IPS DF 4.7 (cell line): Measurements from ENCODE around the gene MTX2.
"Not testable (repeated sequence)": the region's sequence is repeated elsewhere in the genome, so short reads cannot be mapped to it uniquely, and the experiment has no call there.

Experiments
- DNase-seq: peaks from one replicate; pipeline ENCODE4 v3.0.0-alpha.2; 2013; ENCODE audit warnings: low spot score; ENCODE audit errors: extremely low read depth

MTX2 gene

DNA sequence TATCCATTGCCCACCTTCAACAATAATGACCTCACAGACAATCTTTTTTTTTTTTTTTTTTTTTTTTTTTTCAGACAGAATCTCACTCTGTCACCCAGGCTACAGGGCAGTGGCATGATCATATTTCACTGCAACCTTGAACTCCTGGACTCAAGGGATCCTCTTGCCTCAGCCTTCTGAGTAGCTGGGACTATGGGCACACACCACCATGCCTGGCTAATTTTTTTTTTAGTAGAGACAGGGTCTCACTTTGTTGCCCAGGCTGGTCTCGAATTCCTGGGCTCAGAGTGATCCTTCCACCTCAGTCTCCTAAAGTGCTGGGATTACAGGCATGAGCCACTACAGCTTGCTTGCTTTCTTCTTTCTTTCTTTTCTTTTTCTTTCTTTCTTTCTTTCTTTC is 103.9 kb downstream of the MTX2 start:
- DNase-seq, result not testable (repeated sequence)

DNA sequence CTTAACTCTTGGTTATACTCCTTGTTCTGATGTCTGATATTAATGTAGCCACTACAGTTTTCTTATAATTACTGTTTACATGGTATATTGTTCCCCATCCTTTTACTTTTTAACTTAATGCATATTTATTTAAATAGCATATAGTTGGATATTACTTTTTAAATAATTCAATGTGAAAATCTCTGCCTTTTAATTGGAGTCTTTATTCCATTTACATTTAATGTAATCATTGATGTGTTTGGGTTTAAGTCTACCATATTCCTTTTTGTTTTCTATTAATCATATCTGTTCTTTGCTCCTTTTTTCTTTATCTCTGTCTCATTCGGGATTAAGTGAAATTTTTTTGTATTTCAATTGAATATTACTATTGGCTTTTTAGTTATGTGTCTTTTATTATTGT is 109.1 kb downstream of the MTX2 start:
- DNase-seq, result no peak

DNA sequence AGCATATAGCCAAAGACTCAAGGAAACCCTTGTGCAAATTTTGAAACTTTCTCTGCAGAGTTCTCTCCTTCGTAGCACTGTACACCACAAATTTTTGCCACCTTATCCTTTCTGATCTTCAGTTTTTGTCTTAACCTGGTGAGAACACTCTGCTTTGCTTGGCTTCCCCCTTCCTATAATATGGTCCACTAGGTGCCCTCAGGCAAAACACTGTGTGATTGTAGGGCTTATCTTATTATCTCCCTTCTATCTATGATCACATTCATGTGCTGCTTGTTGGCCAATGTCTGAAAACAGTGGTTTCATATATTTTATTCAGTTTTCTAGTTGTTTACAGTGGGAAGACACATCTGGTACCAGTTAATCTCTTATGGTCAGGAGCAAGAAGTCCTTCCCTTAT is 111.1 kb downstream of the MTX2 start:
- DNase-seq, result no peak

DNA sequence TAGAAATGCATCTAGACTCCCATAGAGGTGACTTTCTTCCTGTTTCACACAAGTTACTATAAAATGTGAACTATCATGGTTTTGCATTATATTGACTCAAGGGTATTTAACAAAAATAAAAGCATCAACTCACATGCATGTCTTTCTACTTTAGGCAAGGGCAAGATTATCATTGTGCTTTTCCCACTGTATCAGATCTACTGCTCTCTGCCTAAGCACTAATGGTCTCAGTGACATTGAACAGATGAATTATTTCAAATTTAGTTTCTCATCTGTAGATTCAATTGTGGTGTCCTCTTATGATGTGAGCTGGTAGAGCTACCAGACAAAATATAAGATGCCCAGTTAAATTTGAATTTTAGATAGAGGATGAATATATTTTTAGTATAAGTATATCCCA is 113.9 kb downstream of the MTX2 start:
- DNase-seq, result no peak

DNA sequence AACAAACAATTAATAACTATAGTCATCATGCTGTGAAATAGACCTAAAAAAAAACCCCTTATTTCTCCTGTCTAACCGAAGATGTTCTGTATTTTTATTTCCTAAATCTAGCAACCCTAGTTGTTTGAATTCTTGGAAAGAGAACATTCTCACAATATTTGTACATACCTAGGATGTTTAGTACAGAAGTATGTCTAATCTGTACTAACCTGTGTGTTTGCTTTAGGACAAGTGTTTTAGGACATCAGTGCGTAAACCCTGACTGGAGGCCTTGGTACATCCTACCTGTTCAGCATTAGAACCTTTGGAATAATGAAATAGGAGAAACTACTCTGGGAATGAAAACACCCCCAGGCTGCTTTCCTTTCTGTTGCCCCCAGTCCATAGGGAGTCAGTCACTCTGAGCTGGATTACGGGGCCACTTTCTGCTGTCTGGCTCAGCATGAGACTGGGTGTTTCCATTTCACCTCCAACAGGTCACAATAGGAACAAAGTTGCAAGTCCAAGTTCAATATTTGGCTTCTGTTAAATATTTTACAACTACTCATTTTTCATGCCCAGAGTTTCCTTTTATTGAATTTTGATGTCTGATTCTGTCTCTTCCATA is 114.7 kb downstream of the MTX2 start:
- DNase-seq, result no peak

DNA sequence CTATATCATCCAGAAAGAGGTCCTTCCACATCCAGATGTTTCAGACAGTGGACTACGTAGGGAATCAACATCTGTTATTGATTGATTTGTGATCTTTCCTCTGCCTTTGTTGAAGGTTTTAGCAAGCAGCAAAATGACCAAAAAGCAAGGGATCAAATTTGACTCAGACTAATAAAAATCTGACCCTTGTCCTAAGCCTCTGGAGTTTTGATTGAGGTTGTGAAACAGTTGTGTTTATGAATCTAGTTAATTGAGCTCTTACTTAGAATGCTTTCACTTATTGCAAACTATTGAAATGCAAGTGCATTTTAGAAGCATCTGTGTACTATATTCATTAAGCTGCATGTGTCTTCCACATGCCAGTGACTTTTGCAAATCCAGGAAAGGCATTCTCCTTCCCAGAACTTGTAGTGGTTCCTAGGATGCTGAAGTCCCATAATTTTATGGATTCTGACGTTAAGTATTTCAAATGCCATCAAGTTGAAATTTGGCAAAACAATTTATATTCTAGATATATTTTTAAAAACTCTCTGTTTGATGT is 116.0 kb downstream of the MTX2 start:
- DNase-seq, result no peak

DNA sequence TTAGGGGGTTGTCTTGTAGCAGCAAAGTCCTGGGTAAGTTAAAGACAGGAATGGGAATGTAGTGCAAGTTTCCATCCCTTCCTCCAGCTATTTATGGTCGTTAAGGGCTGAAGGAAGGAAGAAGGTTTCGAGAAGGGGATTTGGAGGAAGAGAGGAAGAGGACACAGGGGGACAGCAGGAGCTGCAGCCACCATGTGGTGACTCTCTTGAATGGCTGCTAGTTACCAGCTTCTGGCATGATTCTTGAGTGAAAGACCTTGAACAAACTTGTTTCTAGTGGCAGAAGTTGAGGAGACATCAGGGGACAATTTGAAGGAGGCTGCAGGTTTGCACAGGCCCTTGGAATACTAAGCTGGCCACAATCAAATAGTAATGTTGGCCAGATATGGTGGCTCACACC is 116.6 kb downstream of the MTX2 start:
- DNase-seq, result peak; percentile 5
